SW 1271 (cell line): ENCODE data around the gene D2HGDH.

Experiments
- DNase-seq, 2 experiments: peaks; one replicate each; lab custom pipeline; 2025; lab: John Stamatoyannopoulos, UW

The D2HGDH gene

GRCh38 chr2:241734467-241735208 lies at the start of gene D2HGDH:
D2HGDH (plus strand) TSS chr2:241734630; CDS start chr2:241735225, 595 bp downstream.
- DNase-seq, result peak; percentile 34 to 80

DNA sequence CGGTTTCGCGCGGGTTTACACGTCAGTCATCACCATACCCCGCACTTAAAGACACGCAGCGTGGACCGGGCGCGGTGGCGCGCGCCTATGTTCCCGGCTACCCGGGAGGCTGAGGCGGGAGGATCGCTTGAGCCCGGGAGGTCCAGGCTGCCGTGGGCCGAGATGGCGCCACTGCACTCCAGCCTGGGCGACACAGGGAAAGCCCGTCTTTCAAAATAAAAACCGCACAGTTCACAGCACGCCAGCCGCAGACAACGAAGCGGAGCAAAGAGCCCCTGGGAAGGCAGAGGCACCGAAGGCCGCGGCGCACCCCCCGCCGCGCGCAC lies 48.1 kb upstream of the D2HGDH start:
- no peak for DNase-seq

- peak; percentile 93 to 95 for DNase-seq
Measured at GRCh38 chr2:241686650-241687425, 47.6 kb upstream of the D2HGDH start, which contains the start of gene DTYMK. DTYMK (minus strand) TSS chr2:241686815; CDS start chr2:241686783, 32 bp downstream.

DNA sequence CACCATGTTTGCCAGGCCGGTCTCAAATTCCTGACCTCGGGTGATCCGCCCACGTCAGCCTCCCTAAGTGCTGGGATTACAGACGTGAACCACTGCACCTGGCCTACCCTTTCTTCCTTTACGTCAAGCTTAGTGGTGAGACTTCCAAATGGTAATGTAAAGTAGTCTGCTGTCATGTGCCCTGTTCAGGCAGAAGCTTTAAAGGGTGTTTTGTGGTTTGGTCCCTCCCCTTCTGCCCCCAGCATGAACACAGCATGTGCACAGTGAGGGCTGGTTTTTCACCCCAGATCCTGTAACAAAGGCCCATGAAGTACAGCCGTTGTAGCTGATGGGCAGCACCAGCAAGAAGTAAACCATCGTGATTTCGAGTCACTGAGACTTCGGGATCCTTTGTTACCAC lies 45.1 kb upstream of the D2HGDH start:
- DNase-seq, result no peak

DNA sequence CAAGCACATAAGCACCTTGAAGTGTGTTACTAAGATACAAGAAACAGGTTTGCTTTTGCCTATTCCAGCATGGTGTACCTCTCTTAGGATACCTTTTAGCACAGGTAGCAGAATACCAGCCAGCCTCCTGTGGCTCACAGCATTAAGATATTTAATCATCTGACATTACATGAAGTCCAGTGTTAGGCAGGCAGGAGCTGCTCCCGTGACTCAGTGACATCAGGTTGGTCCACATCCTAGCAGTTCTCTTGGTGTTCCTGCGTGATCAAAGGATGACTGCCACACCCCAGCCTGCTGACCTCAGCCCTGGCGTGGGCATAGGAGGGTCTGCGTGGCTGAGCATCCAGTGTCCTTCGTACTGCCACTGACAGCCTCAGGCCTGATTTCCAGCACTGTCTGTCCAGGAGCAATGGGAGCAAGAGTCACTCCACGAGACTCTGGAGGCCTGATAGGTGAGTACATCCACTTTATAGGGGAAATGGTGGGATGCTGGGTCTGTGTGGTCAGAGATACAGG lies 44.2 kb upstream of the D2HGDH start:
- no peak for DNase-seq

- peak in 1 of 2 experiments; percentile 44 for DNase-seq
Measured at GRCh38 chr2:241692448-241692847, 42.0 kb upstream of the D2HGDH start.

DNA sequence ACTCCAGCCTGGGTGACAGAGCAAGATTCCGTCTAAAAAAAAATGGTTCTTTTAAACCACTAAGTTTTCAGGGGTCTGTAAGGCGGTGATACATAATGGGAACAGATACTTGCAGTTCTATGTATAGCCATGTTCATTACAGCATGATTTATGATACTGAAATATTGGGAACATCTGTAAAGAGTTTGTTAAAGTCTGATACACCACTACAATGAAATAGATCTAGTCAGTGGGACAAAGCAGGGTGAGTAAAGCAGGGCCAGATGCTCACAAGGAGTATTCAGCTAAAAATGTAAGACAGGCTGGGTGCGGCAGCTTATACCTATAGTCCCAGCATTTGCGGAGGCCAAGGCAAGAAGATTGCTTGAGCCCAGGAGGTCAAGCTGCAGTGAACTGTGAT lies 38.8 kb upstream of the D2HGDH start:
- DNase-seq, result no peak

- DNase-seq, result no peak
Measured at GRCh38 chr2:241701149-241701398, 33.4 kb upstream of the D2HGDH start.

DNA sequence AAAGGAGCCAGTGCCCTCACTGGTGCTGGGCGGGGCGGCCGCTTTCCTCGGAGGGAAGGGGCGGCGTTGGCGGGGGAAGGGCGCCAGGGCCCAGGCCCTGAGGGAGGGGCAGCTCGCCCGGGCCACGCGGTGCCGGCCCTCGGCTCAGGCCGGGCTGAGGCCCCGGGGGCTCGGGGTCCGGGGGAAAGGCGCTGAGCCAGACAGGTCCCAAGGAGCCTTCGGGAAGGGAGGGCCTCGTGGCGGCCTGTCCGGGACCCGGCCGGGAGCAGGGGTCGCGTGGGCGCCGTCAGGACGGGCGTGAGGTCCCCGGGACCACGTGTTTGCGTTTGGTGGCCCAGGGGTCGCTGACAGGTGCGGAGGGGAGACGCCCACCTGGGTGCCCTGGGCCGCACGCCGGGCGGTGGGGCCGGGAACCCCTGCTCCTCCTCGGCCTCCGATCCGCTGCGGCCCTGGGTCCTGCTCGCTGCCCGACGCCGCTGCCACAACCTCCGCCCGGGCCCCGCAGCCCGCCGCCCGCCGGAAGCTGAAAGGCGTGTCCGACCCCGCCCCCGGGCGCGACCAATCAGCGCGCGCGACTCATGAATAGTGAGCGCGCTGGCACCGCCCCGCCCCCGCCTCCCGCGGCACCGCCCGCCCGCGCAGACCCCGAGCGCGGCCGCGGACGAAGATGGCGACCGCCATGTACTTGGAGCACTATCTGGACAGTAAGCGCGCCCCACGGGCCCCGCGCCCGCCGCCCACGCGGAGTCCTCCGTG lies 32.9 kb upstream of the D2HGDH start, which contains the start of gene ING5:
Gene ING5 (plus strand): TSS at position 641 of the 756 bp plus-strand sequence. CDS start 27 bp downstream, at position 668.
- DNase-seq, result peak; percentile 87 to 88

GRCh38 chr2:241702155-241703031 lies 32.0 kb upstream of the D2HGDH start:
- peak; percentile 69 to 80 for DNase-seq

DNA sequence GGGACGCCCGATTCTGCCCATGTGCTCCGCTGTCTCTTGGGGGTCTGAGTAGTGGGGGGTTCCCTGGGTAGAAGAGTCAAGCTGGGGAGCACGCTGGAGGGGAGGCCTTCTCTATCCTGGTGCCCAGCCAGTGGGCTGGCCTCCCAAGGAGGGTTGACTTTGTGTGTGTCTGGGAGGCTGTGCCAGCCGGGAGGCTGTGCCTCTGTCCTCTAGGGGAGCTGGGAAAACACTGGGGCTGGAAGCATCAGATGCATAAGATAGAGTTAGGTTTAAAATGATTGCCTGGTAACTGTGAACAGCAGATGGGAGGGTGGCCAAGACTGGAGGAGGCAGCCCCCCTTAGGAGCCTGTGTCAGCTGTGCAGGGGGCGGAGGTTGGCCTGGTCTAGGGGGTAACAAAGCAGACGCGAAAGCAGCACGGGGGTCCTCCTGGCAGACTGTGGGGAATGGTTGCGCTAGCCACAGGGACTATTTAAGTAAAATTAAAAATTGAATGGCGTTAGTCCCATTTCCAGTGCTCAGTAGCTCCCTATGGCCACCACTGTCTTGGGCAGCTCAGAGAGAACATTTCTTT lies 31.3 kb upstream of the D2HGDH start:
- DNase-seq, result peak in 1 of 2 experiments; percentile 34

GRCh38 chr2:241706537-241706936 lies 27.9 kb upstream of the D2HGDH start:
- no peak for DNase-seq

DNA sequence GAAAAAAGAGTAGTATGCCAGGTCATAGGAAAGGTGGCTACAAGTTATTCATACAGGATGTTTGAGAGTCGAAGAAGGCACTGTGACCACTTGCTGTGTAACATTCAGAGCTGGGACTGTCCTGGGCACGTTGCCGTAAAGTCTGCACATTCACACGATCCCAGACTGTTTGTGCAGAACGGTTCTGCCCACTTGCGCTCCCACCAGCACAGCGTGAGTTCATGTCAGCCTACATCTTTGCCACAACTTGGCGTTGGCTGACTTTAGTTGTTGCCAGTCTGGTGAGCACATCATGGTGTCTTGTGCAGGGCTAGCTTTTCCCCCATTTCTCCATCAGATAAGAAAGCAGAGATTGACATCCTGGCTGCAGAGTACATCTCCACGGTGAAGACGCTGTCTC lies 25.6 kb upstream of the D2HGDH start:
- DNase-seq, result no peak

DNA sequence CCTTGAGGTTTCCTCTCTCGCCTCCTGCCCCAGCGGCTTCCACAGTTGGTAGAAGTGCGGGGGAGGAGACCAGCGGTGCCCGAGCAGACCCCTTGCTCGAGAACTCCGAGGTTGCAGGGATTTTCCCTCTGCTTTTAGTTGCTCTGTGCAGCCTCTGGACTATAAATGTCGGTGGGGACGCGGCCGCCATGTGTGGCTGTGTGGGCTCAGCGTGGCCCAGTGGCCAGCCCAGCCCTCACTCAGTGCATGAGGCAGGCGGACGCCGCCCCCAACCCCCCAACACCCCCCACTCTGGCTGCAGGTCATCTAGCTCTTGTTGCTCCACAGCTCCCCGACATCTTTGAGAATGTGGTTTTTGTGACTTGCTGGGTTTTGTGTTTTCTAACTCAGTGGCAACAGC lies 15.3 kb upstream of the D2HGDH start:
- DNase-seq, result no peak

DNA sequence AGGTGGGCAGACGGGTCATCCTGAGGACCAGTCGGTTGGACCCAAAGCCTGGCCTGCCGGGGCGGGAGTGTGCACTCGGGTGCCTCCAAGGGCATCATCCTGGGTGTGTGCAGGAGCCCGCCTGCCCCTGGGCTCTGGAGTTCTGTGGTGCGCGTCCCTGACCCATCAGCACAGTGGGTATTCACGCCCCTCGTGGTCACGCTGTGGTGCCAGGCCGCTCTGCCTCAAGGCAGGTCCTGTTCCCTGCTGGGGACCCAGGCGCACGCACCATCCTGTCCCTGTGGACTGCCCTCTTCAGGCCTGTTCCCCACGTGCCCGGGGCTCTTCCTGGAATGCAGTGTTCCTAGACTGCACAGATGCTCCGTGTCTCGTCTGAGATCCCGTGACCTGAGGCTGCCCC lies 14.3 kb upstream of the D2HGDH start:
- DNase-seq, result no peak

DNA sequence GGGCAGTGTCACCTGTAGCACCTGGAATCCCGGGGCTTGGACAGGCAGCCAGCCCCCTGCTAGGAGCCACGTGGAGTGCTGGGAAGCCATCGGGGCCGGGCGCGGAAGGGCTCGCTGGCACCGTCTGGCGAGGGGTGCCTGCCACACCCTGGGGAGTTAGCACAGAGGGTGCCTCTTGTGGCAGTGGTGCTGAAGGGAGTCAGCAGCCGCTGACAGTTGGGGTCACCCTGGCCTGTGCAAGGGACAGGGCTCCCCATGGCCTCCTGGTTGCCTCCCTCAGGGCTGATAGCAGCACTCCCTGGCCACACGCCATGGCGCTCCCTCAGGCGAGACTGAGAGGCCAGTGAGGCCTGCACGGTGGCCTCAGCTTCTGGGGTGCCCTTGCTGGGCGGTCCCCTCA lies 13.9 kb upstream of the D2HGDH start:
- DNase-seq, result no peak

- no peak for DNase-seq
Measured at GRCh38 chr2:241721852-241722251, 12.6 kb upstream of the D2HGDH start.

DNA sequence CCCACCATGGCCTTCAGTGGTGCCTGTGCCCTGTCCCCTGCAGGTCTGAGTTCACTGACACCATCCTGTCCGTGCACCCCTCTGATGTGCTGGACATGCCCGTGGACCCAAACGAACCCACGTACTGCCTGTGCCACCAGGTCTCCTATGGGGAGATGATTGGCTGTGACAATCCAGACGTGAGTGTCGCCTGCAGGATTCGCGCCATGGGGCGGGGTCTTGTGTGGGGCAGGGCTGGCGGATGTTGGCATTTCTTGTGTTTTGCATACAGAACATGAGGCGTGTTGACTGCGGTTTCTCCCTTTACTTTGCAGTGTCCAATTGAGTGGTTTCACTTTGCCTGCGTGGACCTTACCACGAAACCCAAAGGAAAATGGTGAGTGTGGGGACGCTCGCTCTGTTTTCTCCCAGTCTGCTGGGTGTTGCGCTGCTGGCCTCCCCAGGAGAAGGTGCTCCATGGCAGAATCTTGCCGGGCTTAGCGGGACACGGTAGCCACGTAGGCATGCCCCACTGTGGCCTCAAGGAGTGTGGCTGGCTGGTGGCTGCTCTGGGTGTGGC lies 11.5 kb upstream of the D2HGDH start:
- no peak for DNase-seq

- no peak for DNase-seq
Measured at GRCh38 chr2:241724259-241724974, 10.0 kb upstream of the D2HGDH start.
